Adrenal gland (tissue), 5 donors: ENCODE data around the gene FTH1.

Experiments used
- CTCF ChIP-seq, 6 experiments: fragments of 450-650 bp in 4 of 6; fragments of 200-600 bp in 2 of 6; sonication (generic) in 1 of 6; IDR thresholded peaks; 1 replicate in 5 of 6; 2 replicates in 1 of 6; pipeline versions ENCODE4 v1.5.1 to v1.8.0; 2016 to 2021; ENCODE audit warnings: antibody characterized with exemption in 6 of 6, mild to moderate bottlenecking in 2 of 6, moderate library complexity in 1 of 6
- POLR2A ChIP-seq, 2 donors: fragments of 450-650 bp; IDR thresholded peaks; one replicate each; pipeline ENCODE4 v1.6.1; 2017; ENCODE audit warnings: antibody characterized with exemption in 2 of 2, mild to moderate bottlenecking in 2 of 2, moderate library complexity in 1 of 2
- donor health status: DM: no; HTN: no; CAD: no.

- TF ChIP-seq CTCF (IDR thresholded peaks at IDR 0.05) (no peak), POLR2A (IDR thresholded peaks at IDR 0.05) (no peak)
These were observed 43.4 kb downstream of the FTH1 start for GRCh38 chr11:61924064-61924455.
